ENCODE results near the gene ARHGEF9.

Gene ARHGEF9

GRCh38 chrX:63718010-63718694 is 66.9 kb downstream of the ARHGEF9 start:
- TF ChIP-seq CTCF (IDR thresholded peaks at IDR 0.05; ENCODE audit: low read depth, low read length), result no peak
- no peak for DNase-seq (ENCODE audit: low read depth in 2 of 2)
- H3K4me3 ChIP-seq (replicated peaks in 1 of 2; ENCODE audit: low read depth in 2 of 2, low read length in 2 of 2), result no peak overlapping the region

GRCh38 chrX:63713526-63713925 is 71.5 kb downstream of the ARHGEF9 start:
- H3K4me3 ChIP-seq (replicated peaks in 1 of 2; ENCODE audit: low read depth in 2 of 2, low read length in 2 of 2), result no peak overlapping the region
- DNase-seq (ENCODE audit: low read depth in 2 of 2), result peak; percentile 3 to 61
- TF ChIP-seq CTCF (IDR thresholded peaks at IDR 0.05; ENCODE audit: low read depth, low read length), result no peak

DNA sequence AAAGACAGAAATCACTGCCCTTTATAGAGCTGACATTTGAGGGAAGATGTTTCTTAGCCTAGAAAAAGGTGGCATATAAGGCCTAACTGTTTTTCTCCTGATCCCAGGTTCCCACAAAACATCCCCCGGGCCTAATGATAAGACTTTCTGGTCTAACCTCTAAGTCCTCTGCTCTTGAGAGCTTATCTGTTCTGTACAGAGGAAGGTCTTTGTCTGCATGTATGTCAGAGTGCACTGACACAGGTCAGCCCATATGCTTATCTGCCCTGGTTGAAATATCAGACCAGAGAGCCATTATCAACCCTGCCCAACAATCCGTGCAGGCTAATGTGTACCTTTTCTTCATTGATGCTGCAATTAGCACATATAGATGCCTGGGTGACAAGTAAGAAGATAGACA is 76.2 kb downstream of the ARHGEF9 start:
- TF ChIP-seq CTCF (IDR thresholded peaks at IDR 0.05; ENCODE audit: low read depth, low read length), result no peak
- H3K4me3 ChIP-seq (replicated peaks in 1 of 2; ENCODE audit: low read depth in 2 of 2, low read length in 2 of 2), result no peak overlapping the region
- DNase-seq (ENCODE audit: low read depth in 2 of 2), result no peak

GRCh38 chrX:63702556-63702955 is 82.5 kb downstream of the ARHGEF9 start:
- no peak for TF ChIP-seq CTCF (IDR thresholded peaks at IDR 0.05; ENCODE audit: low read depth, low read length)
- no peak for DNase-seq (ENCODE audit: low read depth in 2 of 2)
- no peak overlapping the region for H3K4me3 ChIP-seq (replicated peaks in 1 of 2; ENCODE audit: low read depth in 2 of 2, low read length in 2 of 2)

GRCh38 chrX:63686878-63687714 is 97.9 kb downstream of the ARHGEF9 start:
- peak; percentile 64 to 69 for DNase-seq (ENCODE audit: low read depth in 2 of 2)
- no peak overlapping the region for H3K4me3 ChIP-seq (replicated peaks in 1 of 2; ENCODE audit: low read depth in 2 of 2, low read length in 2 of 2)
- TF ChIP-seq CTCF (IDR thresholded peaks at IDR 0.05; ENCODE audit: low read depth, low read length), result peak; percentile 70

- TF ChIP-seq CTCF (IDR thresholded peaks at IDR 0.05; ENCODE audit: low read depth, low read length), result no peak
These were observed 104.6 kb downstream of the ARHGEF9 start for GRCh38 chrX:63680423-63680822.

More at GRCh38 chrX:63680423-63680822, 104.6 kb downstream of the ARHGEF9 start:
- H3K4me3 ChIP-seq (replicated peaks in 1 of 2; ENCODE audit: low read depth in 2 of 2, low read length in 2 of 2), result no peak overlapping the region
- no peak for DNase-seq (ENCODE audit: low read depth in 2 of 2)
